GM23338 (cell line): Measurements from ENCODE around the gene TNS4. TPM values are rescaled to one million over a fixed set of nuclear protein-coding genes. Genes with fewer than 3 reads are reported as not detected.

ENCODE experiments used
- ATAC-seq: fragments of 200-7000 bp; cut with Tn5 transposase; 3 replicates; pipeline ENCODE4 v1.9.1; 2020
- DNase-seq: peaks from one replicate; pipeline ENCODE4 v3.0.0-alpha.2; 2015; ENCODE audit warnings: low spot score
- H2AFZ ChIP-seq: fragments of 200-600 bp; sonication (generic); 2 replicates; pipeline ENCODE4 v1.8.0; 2016; ENCODE audit warnings: antibody characterized with exemption, mild to moderate bottlenecking, moderate library complexity
- H3F3A ChIP-seq: fragments of 200-600 bp; sonication (generic); replicated peaks from 2 replicates; pipeline ENCODE4 v1.8.0; 2017; ENCODE audit warnings: antibody characterized with exemption, mixed run types, low read depth
- H3K27ac ChIP-seq: fragments of 200-600 bp; sonication (generic); 2 replicates; pipeline ENCODE4 v1.6.1; 2016; ENCODE audit warnings: low read depth
- H3K27me3 ChIP-seq: fragments of 200-600 bp; sonication (generic); 2 replicates; pipeline ENCODE4 v1.8.0; 2016; ENCODE audit warnings: mild to moderate bottlenecking, mixed run types, moderate library complexity; ENCODE audit not compliant: insufficient read depth
- H3K36me3 ChIP-seq: fragments of 200-600 bp; sonication (generic); 2 replicates; pipeline ENCODE4 v1.8.0; 2016; ENCODE audit warnings: mild to moderate bottlenecking; ENCODE audit not compliant: insufficient read depth
- H3K4me1 ChIP-seq: fragments of 200-600 bp; sonication (generic); 2 replicates; pipeline ENCODE4 v1.8.0; 2016; ENCODE audit warnings: mild to moderate bottlenecking, moderate library complexity; ENCODE audit not compliant: insufficient read depth
- H3K4me2 ChIP-seq: fragments of 200-600 bp; sonication (generic); 2 replicates; pipeline ENCODE4 v1.7.1; 2017; ENCODE audit warnings: mixed run types
- H3K4me3 ChIP-seq: fragments of 200-600 bp; sonication (generic); 2 replicates; pipeline ENCODE4 v1.6.1; 2016; ENCODE audit warnings: mixed run types
- H3K79me2 ChIP-seq: fragments of 200-600 bp; sonication (generic); replicated peaks from 2 replicates; pipeline ENCODE4 v1.8.0; 2017; ENCODE audit warnings: mild to moderate bottlenecking; ENCODE audit not compliant: insufficient read depth
- H3K9me2 ChIP-seq: fragments of 200-600 bp; sonication (generic); 2 replicates; pipeline ENCODE4 v1.8.0; 2017; ENCODE audit not compliant: insufficient read depth
- H4K20me1 ChIP-seq: fragments of 200-600 bp; sonication (generic); replicated peaks from 2 replicates; pipeline ENCODE4 v1.8.0; 2017; ENCODE audit warnings: mild to moderate bottlenecking; ENCODE audit not compliant: insufficient read depth
- H3K27ac Mint-ChIP-seq: 2 replicates; pipeline ENCODE4 v1.8.0; 2020; ENCODE audit warnings: inconsistent platforms, mild to moderate bottlenecking, moderate library complexity, mixed read lengths
- H3K27me3 Mint-ChIP-seq: 3 replicates; pipeline ENCODE4 v1.8.0; 2022; ENCODE audit warnings: low read depth, mild to moderate bottlenecking, moderate library complexity, mixed read lengths, inconsistent platforms; ENCODE audit not compliant: insufficient read depth, poor library complexity
- H3K36me3 Mint-ChIP-seq: 3 replicates; pipeline ENCODE4 v1.8.0; 2021; ENCODE audit warnings: low read depth, mild to moderate bottlenecking, inconsistent platforms, moderate library complexity, mixed read lengths
- H3K4me1 Mint-ChIP-seq: 3 replicates; pipeline ENCODE4 v1.8.0; 2020; ENCODE audit warnings: mild to moderate bottlenecking, inconsistent platforms, mixed read lengths
- H3K4me3 Mint-ChIP-seq: 3 replicates; pipeline ENCODE4 v1.8.0; 2021; ENCODE audit warnings: moderate library complexity, mild to moderate bottlenecking, inconsistent platforms, mixed read lengths
- H3K9me3 Mint-ChIP-seq: 3 replicates; pipeline ENCODE4 v1.8.0; 2020; ENCODE audit warnings: moderate library complexity, mild to moderate bottlenecking, inconsistent platforms, mixed read lengths
- CREB1 ChIP-seq: fragments of 250-450 bp; sonication (Bioruptor Pico); IDR thresholded peaks from 2 replicates; pipeline ENCODE4 v1.5.0; 2020; ENCODE audit warnings: low read depth, mild to moderate bottlenecking, moderate library complexity
- ETS1 ChIP-seq: IDR thresholded peaks from 2 replicates; pipeline ENCODE4 v1.6.1; 2016; ENCODE audit warnings: antibody characterized with exemption
- EZH2 ChIP-seq: fragments of 200-600 bp; sonication (generic); IDR thresholded peaks from one replicate; pipeline ENCODE4 v1.8.0; 2017; ENCODE audit warnings: antibody characterized with exemption, mild to moderate bottlenecking, low read depth; ENCODE audit not compliant: unreplicated experiment
- EZH2phosphoT487 ChIP-seq: fragments of 200-600 bp; sonication (generic); IDR thresholded peaks from one replicate; pipeline ENCODE4 v1.8.1; 2018; ENCODE audit warnings: antibody characterized with exemption; ENCODE audit not compliant: unreplicated experiment
- JUNB ChIP-seq: IDR thresholded peaks from one replicate; pipeline ENCODE4 v1.6.1; 2016; ENCODE audit warnings: antibody characterized with exemption; ENCODE audit not compliant: unreplicated experiment
- NANOG ChIP-seq: IDR thresholded peaks from 2 replicates; pipeline ENCODE4 v1.6.1; 2016; ENCODE audit warnings: antibody characterized with exemption, borderline replicate concordance
- POLR2AphosphoS5 ChIP-seq: IDR thresholded peaks from 2 replicates; pipeline ENCODE4 v1.6.1; 2016; ENCODE audit warnings: antibody characterized with exemption, low read depth
- STAT1 ChIP-seq: IDR thresholded peaks from one replicate; pipeline ENCODE4 v1.6.1; 2016; ENCODE audit warnings: antibody characterized with exemption; ENCODE audit not compliant: unreplicated experiment
- ZNF114 ChIP-seq: fragments of 250-450 bp; sonication (Bioruptor Pico); IDR thresholded peaks from 2 replicates; pipeline ENCODE4 v1.5.0; 2020; ENCODE audit warnings: mild to moderate bottlenecking, moderate library complexity
- ZNF331 ChIP-seq: fragments of 250-450 bp; sonication (Bioruptor Pico); IDR thresholded peaks from 2 replicates; pipeline ENCODE4 v1.5.0; 2020; ENCODE audit warnings: low read depth, mild to moderate bottlenecking, moderate library complexity
- ZNF462 ChIP-seq: fragments of 250-450 bp; sonication (Bioruptor Pico); IDR thresholded peaks from 2 replicates; pipeline ENCODE4 v1.5.0; 2020; ENCODE audit warnings: mild to moderate bottlenecking, moderate library complexity
- polyA plus RNA-seq: library from polyadenylated mRNA; unstranded; fragments of >200 nt; fragmentation: Nextera tagmentation; extraction: Ambion mirVana; gene quantifications from 2 replicates; pipeline ENCODE4 v1.2.1, GENCODE V29; 2016
- total RNA-seq: library from RNA; depleted of rRNA; stranded (reverse); fragments of >200 nt; shearing (Covaris generic); gene quantifications from 2 replicates; pipeline ENCODE4 v1.2.3, GENCODE V29; 2014
- TF ChIP-seq, protein P1 (sequence below): IDR thresholded peaks from one replicate; pipeline ENCODE4 v1.6.1; 2018; ENCODE audit warnings: antibody characterized with exemption; ENCODE audit not compliant: unreplicated experiment
- TF ChIP-seq, protein P2 (sequence below), 2 experiments: fragments of 200-600 bp in 1 of 2; sonication (generic) in 1 of 2; conservative IDR thresholded peaks; 2 replicates each; pipeline versions ENCODE4 v1.5.1 to v1.6.1; 2016 to 2017; ENCODE audit warnings: antibody characterized with exemption in 2 of 2, low read depth in 2 of 2, mild to moderate bottlenecking in 2 of 2, moderate library complexity in 1 of 2

TNS4 gene
- total and polyA plus RNA-seq, 2 experiments from 2014 or later: 0.31 to 4.9 TPM

GRCh38 chr17:40486522-40487370 is 14.7 kb downstream of the TNS4 start:
- H3F3A ChIP-seq: 0 out of 2 replicates have a peak, but pooled peaks cover 8% of the 10 kb centered on the region
- no peak overlapping the region for H2AFZ ChIP-seq
- ATAC-seq: no peak
- no peaks in the 10 kb centered on the region for H3K9me3 Mint-ChIP-seq
- H3K4me3 ChIP-seq: no peak overlapping the region
- DNase-seq: no peak
- H3K4me3 Mint-ChIP-seq: no peak overlapping the region
- TF ChIP-seq EZH2phosphoT487 (no peak), ETS1 (no peak), NANOG (no peak), POLR2AphosphoS5 (no peak), ZNF331 (no peak), ZNF462 (CRISPR knock-in tag) (no peak), JUNB (no peak), STAT1 (no peak), EZH2 (no peak), ZNF114 (CRISPR knock-in tag) (no peak), CREB1 (CRISPR knock-in tag) (no peak)
- TF ChIP-seq, protein P1, sequence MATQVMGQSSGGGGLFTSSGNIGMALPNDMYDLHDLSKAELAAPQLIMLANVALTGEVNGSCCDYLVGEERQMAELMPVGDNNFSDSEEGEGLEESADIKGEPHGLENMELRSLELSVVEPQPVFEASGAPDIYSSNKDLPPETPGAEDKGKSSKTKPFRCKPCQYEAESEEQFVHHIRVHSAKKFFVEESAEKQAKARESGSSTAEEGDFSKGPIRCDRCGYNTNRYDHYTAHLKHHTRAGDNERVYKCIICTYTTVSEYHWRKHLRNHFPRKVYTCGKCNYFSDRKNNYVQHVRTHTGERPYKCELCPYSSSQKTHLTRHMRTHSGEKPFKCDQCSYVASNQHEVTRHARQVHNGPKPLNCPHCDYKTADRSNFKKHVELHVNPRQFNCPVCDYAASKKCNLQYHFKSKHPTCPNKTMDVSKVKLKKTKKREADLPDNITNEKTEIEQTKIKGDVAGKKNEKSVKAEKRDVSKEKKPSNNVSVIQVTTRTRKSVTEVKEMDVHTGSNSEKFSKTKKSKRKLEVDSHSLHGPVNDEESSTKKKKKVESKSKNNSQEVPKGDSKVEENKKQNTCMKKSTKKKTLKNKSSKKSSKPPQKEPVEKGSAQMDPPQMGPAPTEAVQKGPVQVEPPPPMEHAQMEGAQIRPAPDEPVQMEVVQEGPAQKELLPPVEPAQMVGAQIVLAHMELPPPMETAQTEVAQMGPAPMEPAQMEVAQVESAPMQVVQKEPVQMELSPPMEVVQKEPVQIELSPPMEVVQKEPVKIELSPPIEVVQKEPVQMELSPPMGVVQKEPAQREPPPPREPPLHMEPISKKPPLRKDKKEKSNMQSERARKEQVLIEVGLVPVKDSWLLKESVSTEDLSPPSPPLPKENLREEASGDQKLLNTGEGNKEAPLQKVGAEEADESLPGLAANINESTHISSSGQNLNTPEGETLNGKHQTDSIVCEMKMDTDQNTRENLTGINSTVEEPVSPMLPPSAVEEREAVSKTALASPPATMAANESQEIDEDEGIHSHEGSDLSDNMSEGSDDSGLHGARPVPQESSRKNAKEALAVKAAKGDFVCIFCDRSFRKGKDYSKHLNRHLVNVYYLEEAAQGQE: no peak
- TF ChIP-seq, protein P2, sequence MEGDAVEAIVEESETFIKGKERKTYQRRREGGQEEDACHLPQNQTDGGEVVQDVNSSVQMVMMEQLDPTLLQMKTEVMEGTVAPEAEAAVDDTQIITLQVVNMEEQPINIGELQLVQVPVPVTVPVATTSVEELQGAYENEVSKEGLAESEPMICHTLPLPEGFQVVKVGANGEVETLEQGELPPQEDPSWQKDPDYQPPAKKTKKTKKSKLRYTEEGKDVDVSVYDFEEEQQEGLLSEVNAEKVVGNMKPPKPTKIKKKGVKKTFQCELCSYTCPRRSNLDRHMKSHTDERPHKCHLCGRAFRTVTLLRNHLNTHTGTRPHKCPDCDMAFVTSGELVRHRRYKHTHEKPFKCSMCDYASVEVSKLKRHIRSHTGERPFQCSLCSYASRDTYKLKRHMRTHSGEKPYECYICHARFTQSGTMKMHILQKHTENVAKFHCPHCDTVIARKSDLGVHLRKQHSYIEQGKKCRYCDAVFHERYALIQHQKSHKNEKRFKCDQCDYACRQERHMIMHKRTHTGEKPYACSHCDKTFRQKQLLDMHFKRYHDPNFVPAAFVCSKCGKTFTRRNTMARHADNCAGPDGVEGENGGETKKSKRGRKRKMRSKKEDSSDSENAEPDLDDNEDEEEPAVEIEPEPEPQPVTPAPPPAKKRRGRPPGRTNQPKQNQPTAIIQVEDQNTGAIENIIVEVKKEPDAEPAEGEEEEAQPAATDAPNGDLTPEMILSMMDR (conservative IDR thresholded peaks at IDR 0.05; ENCODE audit: low read depth in 2 of 2): no peak
- H3K79me2 ChIP-seq: no peaks in the 10 kb centered on the region
- H3K4me1 ChIP-seq: peaks cover 38% of the 10 kb centered on the region
- no peaks in the 10 kb centered on the region for H3K36me3 ChIP-seq
- H3K27me3 Mint-ChIP-seq: peaks cover 17% of the 10 kb centered on the region
- no peaks in the 10 kb centered on the region for H4K20me1 ChIP-seq
- no peaks in the 10 kb centered on the region for H3K27me3 ChIP-seq
- peaks cover 49% of the 10 kb centered on the region for H3K4me1 Mint-ChIP-seq
- H3K36me3 Mint-ChIP-seq: no peaks in the 10 kb centered on the region; the same call in 2 of the 3 replicates
- no peak overlapping the region for H3K27ac ChIP-seq
- H3K27ac Mint-ChIP-seq: no peak overlapping the region
- H3K4me2 ChIP-seq: no peak overlapping the region
- H3K9me2 ChIP-seq: 0 out of 2 replicates have a peak, but pooled peaks cover 3% of the 10 kb centered on the region
